HG03378 (cell line): ENCODE results near the gene TIAM1.
A peak's percentile ranks its signal among the peaks of the same experiment; 100 is the strongest.

ENCODE experiments used
- ATAC-seq: cut with Tn5 transposase; IDR thresholded peaks from one replicate; pipeline ENCODE4 v1.9.1; 2021; ENCODE audit warnings: mild to moderate bottlenecking, moderate library complexity; ENCODE audit not compliant: unreplicated experiment

Gene TIAM1

GRCh38 chr21:31103571-31104265 lies 240.3 kb downstream of the TIAM1 start:
- no peak for ATAC-seq

- no peak for ATAC-seq
Measured at GRCh38 chr21:31103163-31103562, 240.9 kb downstream of the TIAM1 start.

DNA sequence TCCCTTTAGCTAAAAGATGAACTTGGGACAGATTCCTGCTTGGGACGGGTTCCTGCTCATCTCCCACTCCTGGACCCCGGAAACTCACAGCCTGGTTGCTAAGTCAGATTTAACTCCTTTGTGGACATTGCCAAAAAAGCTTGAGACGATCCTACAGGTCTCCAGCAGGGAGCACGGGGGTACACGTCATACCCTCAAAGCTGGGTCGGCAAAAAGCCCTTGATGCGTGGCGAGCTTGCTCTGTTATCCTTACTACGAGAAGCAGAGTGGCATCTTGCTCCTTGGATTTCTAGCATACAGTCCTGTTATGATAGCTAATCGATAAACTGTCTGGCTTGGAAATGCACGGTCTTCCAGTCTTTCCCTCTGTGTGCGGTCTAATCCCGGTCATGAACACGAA lies 244.9 kb downstream of the TIAM1 start:
- no peak for ATAC-seq

GRCh38 chr21:31098576-31099005 lies 245.5 kb downstream of the TIAM1 start:
- no peak for ATAC-seq

DNA sequence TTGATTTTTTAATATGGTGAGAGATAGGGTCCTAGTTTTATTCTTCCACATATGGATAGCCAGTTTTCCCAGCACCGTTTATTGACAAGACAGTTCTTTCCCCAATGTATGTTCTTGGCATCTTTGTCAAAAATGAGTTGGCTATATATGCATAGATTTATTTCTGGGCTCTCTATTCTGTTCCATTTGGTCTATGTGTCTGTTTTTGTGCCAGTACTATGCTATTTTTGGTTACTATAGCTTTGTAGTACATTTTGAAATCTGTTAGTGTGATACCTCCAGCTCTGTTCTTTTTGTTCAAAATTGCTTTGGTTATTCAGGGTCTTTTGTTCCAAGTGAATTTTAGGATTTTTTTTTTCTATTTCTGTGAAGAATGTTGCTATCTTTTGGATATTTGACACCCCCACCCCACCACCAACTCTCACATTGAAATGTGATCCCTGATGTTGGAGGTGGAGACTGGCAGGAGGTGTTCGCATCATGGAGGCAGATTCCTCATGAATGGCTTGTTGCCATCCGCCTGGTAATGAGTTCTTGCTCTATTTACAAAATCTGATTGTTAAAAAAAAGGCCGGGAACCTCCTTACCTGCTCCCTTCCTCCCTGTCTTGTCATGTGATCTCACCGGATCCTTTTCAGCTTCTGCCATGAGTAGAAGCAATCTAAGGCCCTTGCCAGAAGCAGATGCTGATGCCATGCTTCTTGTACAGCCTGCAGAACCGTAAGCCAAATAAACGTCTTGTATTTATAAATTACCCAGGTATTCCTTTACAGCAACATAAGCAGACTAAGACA lies 251.0 kb downstream of the TIAM1 start:
- ATAC-seq: no peak

DNA sequence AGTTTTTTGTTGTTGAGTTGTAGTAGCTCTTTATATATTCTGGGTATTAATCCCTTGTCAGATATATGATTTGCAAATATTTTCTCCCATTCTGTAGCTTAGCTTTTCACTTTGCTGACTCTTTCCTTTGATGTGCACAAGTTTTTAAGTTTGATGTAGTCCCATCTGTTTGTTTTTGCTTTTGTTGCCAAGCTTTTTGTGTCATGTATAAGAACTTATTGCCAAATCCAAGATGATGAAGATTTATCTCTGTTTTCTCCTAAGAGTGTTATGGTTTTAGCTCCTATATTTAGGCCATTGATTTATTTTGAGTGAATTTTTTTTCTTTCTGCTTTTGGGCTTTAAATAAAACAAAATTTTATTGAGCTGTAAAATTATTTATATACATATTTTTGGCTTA lies 253.7 kb downstream of the TIAM1 start:
- no peak for ATAC-seq

DNA sequence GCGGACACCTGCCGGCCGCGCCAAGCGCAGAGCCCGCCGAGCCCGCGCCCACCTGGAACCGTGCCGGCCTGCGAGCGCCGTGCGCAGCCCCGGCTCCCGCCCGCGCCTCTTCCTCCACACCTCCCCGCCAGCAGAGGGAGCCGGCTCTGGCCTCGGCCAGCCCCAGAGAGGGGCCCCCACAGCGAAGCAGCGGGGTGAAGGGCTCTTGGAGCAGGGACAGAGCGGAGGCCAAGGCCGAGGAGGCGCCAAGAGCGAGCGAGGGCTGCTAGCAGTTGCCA lies 255.6 kb downstream of the TIAM1 start:
- ATAC-seq: no peak

- ATAC-seq: no peak
Measured at GRCh38 chr21:31087639-31088473, 256.2 kb downstream of the TIAM1 start.

DNA sequence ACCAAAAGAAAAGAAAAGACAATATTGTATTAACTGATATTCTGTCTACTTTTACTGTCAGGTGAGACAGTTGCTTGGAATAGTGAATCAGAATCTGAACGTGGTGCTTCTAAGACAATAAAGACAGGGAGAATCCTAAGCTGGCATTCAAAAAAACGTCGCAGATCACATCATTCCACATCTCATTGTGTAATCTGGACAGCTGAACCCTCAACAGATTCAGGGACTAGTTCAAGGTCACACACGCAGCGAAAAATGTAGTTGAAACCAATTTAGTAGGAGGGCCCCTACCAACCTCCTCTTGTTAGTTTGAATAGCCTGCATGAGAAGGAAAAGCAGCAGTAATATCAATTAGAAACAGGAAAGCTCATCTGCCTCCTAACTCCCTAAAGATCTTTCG lies 259.4 kb downstream of the TIAM1 start:
- no peak for ATAC-seq

GRCh38 chr21:31078796-31079195 lies 265.3 kb downstream of the TIAM1 start:
- ATAC-seq: peak; percentile 87

DNA sequence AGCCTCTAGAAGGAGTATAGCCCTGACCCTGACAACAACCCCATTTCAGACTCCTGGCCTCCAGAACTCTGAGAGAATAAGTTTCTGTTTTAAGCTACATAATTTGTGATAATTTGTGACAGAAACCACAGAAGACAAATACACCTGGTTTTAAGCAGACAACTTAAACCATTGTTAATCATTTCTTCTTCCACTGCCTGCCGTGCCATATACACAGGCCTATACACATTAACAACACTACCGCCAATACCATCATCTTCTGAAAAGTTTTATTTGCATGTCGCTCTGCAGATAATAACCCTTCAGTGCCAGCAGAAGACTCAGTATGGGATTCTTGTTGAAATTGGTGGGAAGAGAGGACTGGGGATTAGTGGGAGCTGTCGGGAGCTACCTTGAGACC lies 265.8 kb downstream of the TIAM1 start:
- ATAC-seq: peak; percentile 42

GRCh38 chr21:31075848-31076247 lies 268.2 kb downstream of the TIAM1 start:
- no peak for ATAC-seq

- no peak for ATAC-seq
Measured at GRCh38 chr21:31072533-31072932, 271.5 kb downstream of the TIAM1 start.
